ENCODE data around the gene IRGM. TPM values are rescaled to one million over a fixed set of nuclear protein-coding genes. Genes with fewer than 3 reads are reported as not detected.

The IRGM gene
- total RNA-seq, 4 donors from 2014 or later = not detected

- TF ChIP-seq EP300 (IDR thresholded peaks at IDR 0.05) = no peak
- no peak for TF ChIP-seq POLR2A (IDR thresholded peaks at IDR 0.05)
- WGBS, 2 donors (ENCODE audit: low coverage in 1 of 2) = 54 to 81% methylated on average over 2 of the region's 2 CpGs
- Histone ChIP-seq H3K36me3 (no peaks in the 10 kb centered on the region), H3K27ac (no peak overlapping the region), H3K4me1 (no peaks in the 10 kb centered on the region), H3K27me3 (no peaks in the 10 kb centered on the region), H3K4me3 (no peak overlapping the region), H3K9me3 (peaks cover 0 to 27% (median 0%) of the 10 kb centered on the region in 3 donors)
- ATAC-seq = no peak
Measured at GRCh38 chr5:150860246-150860821, 14.0 kb downstream of the IRGM start.

- Histone ChIP-seq H3K4me3 (no peak overlapping the region), H3K36me3 (no peaks in the 10 kb centered on the region), H3K27me3 (no peaks in the 10 kb centered on the region), H3K27ac (no peak overlapping the region), H3K4me1 (no peaks in the 10 kb centered on the region), H3K9me3 (peaks cover 0 to 43% (median 0%) of the 10 kb centered on the region in 3 donors)
- TF ChIP-seq, protein P1, sequence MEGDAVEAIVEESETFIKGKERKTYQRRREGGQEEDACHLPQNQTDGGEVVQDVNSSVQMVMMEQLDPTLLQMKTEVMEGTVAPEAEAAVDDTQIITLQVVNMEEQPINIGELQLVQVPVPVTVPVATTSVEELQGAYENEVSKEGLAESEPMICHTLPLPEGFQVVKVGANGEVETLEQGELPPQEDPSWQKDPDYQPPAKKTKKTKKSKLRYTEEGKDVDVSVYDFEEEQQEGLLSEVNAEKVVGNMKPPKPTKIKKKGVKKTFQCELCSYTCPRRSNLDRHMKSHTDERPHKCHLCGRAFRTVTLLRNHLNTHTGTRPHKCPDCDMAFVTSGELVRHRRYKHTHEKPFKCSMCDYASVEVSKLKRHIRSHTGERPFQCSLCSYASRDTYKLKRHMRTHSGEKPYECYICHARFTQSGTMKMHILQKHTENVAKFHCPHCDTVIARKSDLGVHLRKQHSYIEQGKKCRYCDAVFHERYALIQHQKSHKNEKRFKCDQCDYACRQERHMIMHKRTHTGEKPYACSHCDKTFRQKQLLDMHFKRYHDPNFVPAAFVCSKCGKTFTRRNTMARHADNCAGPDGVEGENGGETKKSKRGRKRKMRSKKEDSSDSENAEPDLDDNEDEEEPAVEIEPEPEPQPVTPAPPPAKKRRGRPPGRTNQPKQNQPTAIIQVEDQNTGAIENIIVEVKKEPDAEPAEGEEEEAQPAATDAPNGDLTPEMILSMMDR (IDR thresholded peaks at IDR 0.05) = no peak
- TF ChIP-seq EP300 (IDR thresholded peaks at IDR 0.05) = no peak
- no peak for TF ChIP-seq POLR2A (IDR thresholded peaks at IDR 0.05)
- TF ChIP-seq POLR2AphosphoS5 (IDR thresholded peaks at IDR 0.05) = no peak
- WGBS, 2 donors (ENCODE audit: low coverage in 1 of 2) = 69 to 100% methylated on average over 1 of the region's 1 CpG
- no peak for ATAC-seq
Measured at GRCh38 chr5:150862070-150862469, 15.7 kb downstream of the IRGM start.

DNA sequence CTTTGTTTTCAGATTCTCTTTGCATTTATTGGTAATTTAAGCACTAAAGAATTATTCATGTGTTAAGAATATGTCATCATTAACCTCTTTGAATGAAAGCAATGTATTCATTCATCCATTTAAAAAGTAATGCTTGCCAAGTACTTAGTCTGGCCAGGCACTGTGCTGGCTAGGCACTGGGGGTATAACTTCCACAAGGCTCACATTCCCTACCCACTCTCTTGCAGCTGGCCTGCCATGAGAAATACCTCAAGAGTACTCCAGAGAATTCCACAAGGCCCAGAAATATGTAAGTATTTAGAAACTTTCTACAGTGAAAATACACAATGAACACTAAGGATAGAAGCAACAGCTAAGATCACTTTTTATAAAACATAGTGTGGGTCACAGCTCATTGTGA lies 33.0 kb downstream of the IRGM start:
- ATAC-seq = no peak
- Histone ChIP-seq H3K27me3 (no peaks in the 10 kb centered on the region), H3K36me3 (no peaks in the 10 kb centered on the region), H3K27ac (no peak overlapping the region), H3K9me3 (peaks cover 0 to 80% (median 0%) of the 10 kb centered on the region in 3 donors), H3K4me1 (no peaks in the 10 kb centered on the region), H3K4me3 (no peak overlapping the region)
- TF ChIP-seq POLR2A (IDR thresholded peaks at IDR 0.05) (no peak), POLR2AphosphoS5 (IDR thresholded peaks at IDR 0.05) (no peak), EP300 (IDR thresholded peaks at IDR 0.05) (no peak)
- TF ChIP-seq, protein P1 (IDR thresholded peaks at IDR 0.05) = no peak

GRCh38 chr5:150895431-150896428 lies 49.4 kb downstream of the IRGM start:
- Histone ChIP-seq H3K4me1 (no peaks in the 10 kb centered on the region), H3K9me3 (peaks cover 7 to 100% (median 10%) of the 10 kb centered on the region in 3 donors), H3K27me3 (no peaks in the 10 kb centered on the region), H3K27ac (no peak overlapping the region), H3K36me3 (peaks cover 2 to 54% of the 10 kb centered on the region in 2 donors), H3K4me3 (no peak overlapping the region)
- WGBS, 2 donors (ENCODE audit: low coverage in 1 of 2) = 88 to 94% methylated on average over 7 to 8 of the region's 8 CpGs
- TF ChIP-seq POLR2A (IDR thresholded peaks at IDR 0.05) (no peak), POLR2AphosphoS5 (IDR thresholded peaks at IDR 0.05) (no peak), EP300 (IDR thresholded peaks at IDR 0.05) (no peak)
- TF ChIP-seq, protein P1 (IDR thresholded peaks at IDR 0.05) = no peak
- no peak for ATAC-seq

Other genes starting within 250 kb of the IRGM start
- gene SYNPO, start 205.9 kb upstream of the IRGM start, total RNA-seq = 10 to 100 TPM; 31.6 to 50.5 (median 37.4) TPM
- gene MYOZ3, start 185.3 kb upstream of the IRGM start, total RNA-seq = under 1 TPM in 3 of 4 donors, not detected in 1; 0.13 to 0.62 (median 0.22) TPM
- 10 to 100 TPM; 24.3 to 37.2 (median 32.4) TPM for gene RBM22, start 145.5 kb upstream of the IRGM start, total RNA-seq
- gene DCTN4, start 87.5 kb upstream of the IRGM start, total RNA-seq = 10 to 100 TPM; 49.8 to 78.6 (median 55.2) TPM
- 10 to 100 TPM; 35.9 to 58.3 (median 47.9) TPM for gene SMIM3, start 67.8 kb upstream of the IRGM start, total RNA-seq
- gene ZNF300, start 58.5 kb downstream of the IRGM start, total RNA-seq = 1 to 10 TPM; 1.7 to 6.5 (median 2.8) TPM
- gene GPX3, start 174.1 kb downstream of the IRGM start, total RNA-seq = 1,000 to 10,000 TPM in 3 of 4 donors, 100 to 1,000 TPM in 1; 690 to 3,141 (median 1,517) TPM
- 100 to 1,000 TPM in 2 of 4 donors, 10 to 100 TPM in 2; 74.2 to 142 (median 97.9) TPM for gene TNIP1, start 234.5 kb downstream of the IRGM start, total RNA-seq

Measured in gastroesophageal sphincter (tissue), 4 donors.